ENCODE data around the gene SAG. TPM values are rescaled to one million over a fixed set of nuclear protein-coding genes. Genes with fewer than 3 reads are reported as not detected.

Gene SAG
- total and polyA plus RNA-seq, 2 donors (not counting 3 experiments of a cell fraction or from before 2014, with no cell fraction given), result not detected

- Histone ChIP-seq H2AFZ (ENCODE audit: low read depth, low read length) (no peak overlapping the region), H3K4me3 (replicated peaks in 1 of 3; ENCODE audit: insufficient read depth in 1 of 3, low read depth in 1 of 3, low read length in 3 of 3) (no peak overlapping the region), H3K9me3 (replicated peaks; ENCODE audit: control insufficient read depth, insufficient read depth, low read length) (no peaks in the 10 kb centered on the region), H3K4me2 (ENCODE audit: insufficient read depth, low read length) (no peak overlapping the region), H3K27me3 (ENCODE audit: control insufficient read depth in 2 of 2, insufficient read depth in 2 of 2, low read length in 2 of 2) (peaks cover 3 to 7% of the 10 kb centered on the region in 2 experiments), H3K9me1 (replicated peaks; ENCODE audit: control insufficient read depth, extremely low read depth, insufficient read depth, low read length) (no peaks in the 10 kb centered on the region), H3K36me3 (ENCODE audit: control insufficient read depth in 2 of 2, extremely low read depth in 1 of 2, insufficient read depth in 2 of 2, low read length in 2 of 2) (no peaks in the 10 kb centered on the region), H3K79me2 (ENCODE audit: control insufficient read depth, insufficient read depth, low read length) (no peaks in the 10 kb centered on the region), H3K9ac (replicated peaks; ENCODE audit: extremely low read depth, insufficient read depth, low read length) (no peak overlapping the region), H3K27ac (ENCODE audit: insufficient read depth, low read depth, low read length) (no peak overlapping the region), H4K20me1 (replicated peaks; ENCODE audit: control insufficient read depth, extremely low read depth, insufficient read depth, low read length) (no peaks in the 10 kb centered on the region), H3K4me1 (ENCODE audit: control insufficient read depth, extremely low read depth, insufficient read depth, low read length) (no peaks in the 10 kb centered on the region)
- intact Hi-C loops (cut with micrococcal nuclease), result no loop called here
- ChIA-PET CTCF (no interaction called here), POLR2A (no interaction called here)
- no TSS peak for BruUV-seq (replicated peaks)
- no peak for FAIRE-seq
- DNase-seq (ENCODE audit: low read depth, low spot score), result no peak
- dilution Hi-C loops (cut with MboI; ENCODE audit: extremely low pct_ligation_motif_present, low sequenced_read_pairs), result no loop called here
- TF ChIP-seq, protein P1, sequence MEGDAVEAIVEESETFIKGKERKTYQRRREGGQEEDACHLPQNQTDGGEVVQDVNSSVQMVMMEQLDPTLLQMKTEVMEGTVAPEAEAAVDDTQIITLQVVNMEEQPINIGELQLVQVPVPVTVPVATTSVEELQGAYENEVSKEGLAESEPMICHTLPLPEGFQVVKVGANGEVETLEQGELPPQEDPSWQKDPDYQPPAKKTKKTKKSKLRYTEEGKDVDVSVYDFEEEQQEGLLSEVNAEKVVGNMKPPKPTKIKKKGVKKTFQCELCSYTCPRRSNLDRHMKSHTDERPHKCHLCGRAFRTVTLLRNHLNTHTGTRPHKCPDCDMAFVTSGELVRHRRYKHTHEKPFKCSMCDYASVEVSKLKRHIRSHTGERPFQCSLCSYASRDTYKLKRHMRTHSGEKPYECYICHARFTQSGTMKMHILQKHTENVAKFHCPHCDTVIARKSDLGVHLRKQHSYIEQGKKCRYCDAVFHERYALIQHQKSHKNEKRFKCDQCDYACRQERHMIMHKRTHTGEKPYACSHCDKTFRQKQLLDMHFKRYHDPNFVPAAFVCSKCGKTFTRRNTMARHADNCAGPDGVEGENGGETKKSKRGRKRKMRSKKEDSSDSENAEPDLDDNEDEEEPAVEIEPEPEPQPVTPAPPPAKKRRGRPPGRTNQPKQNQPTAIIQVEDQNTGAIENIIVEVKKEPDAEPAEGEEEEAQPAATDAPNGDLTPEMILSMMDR (IDR thresholded peaks at IDR 0.05; ENCODE audit: extremely low read depth in 1 of 2, insufficient read depth in 1 of 2, low read depth in 1 of 2, low read length in 2 of 2), result no peak
- TF ChIP-seq FOS (IDR thresholded peaks at IDR 0.05; ENCODE audit: borderline replicate concordance, insufficient read depth, low read length) (no peak), EZH2 (IDR thresholded peaks at IDR 0.05; ENCODE audit: borderline replicate concordance, low read depth, low read length, severe bottlenecking) (no peak), POLR2A (IDR thresholded peaks at IDR 0.05; ENCODE audit: low read depth, low read length) (no peak), JUN (IDR thresholded peaks at IDR 0.05; ENCODE audit: borderline replicate concordance, insufficient read depth, insufficient read length, low read depth) (no peak), GATA2 (IDR thresholded peaks at IDR 0.05; ENCODE audit: insufficient read depth, insufficient read length, low read depth, low read length) (no peak), POLR2AphosphoS5 (IDR thresholded peaks at IDR 0.05; ENCODE audit: insufficient read depth, low read depth, low read length) (no peak), MYC (IDR thresholded peaks at IDR 0.05; ENCODE audit: low read depth, low read length) (no peak)
- TF ChIP-seq, protein P2, sequence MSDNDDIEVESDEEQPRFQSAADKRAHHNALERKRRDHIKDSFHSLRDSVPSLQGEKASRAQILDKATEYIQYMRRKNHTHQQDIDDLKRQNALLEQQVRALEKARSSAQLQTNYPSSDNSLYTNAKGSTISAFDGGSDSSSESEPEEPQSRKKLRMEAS (IDR thresholded peaks at IDR 0.05; ENCODE audit: insufficient read depth, insufficient read length), result no peak
These were observed 11.6 kb downstream of the SAG start for GRCh38 chr2:233319256-233319655.
